ENCODE measurements around the gene ZMPSTE24.
"Not testable (repeated sequence)": the region's sequence is repeated elsewhere in the genome, so short reads cannot be mapped to it uniquely, and the experiment has no call there.

ZMPSTE24 gene

GRCh38 chr1:40332695-40333094, 74.7 kb downstream of the ZMPSTE24 start:
- DNase-seq, result no peak

DNA sequence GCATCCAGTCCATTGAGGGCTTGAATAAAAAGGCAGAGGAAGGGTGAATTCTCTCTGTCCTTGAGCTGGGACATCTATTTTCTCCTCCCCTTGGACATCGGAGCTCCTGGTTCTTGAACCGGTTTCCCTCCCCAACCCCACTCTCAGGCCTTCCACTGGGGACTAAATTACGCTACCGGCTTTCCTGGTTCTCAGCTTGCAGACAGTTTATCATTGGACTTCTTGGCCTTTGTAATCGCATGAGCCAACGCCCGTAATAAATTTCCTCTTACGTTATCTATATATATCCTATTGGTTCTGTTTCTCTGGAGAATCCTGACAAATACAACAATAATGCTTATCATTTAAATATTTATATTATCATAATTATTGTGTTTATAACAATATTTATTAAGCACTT, 79.4 kb downstream of the ZMPSTE24 start:
- no peak for DNase-seq

DNA sequence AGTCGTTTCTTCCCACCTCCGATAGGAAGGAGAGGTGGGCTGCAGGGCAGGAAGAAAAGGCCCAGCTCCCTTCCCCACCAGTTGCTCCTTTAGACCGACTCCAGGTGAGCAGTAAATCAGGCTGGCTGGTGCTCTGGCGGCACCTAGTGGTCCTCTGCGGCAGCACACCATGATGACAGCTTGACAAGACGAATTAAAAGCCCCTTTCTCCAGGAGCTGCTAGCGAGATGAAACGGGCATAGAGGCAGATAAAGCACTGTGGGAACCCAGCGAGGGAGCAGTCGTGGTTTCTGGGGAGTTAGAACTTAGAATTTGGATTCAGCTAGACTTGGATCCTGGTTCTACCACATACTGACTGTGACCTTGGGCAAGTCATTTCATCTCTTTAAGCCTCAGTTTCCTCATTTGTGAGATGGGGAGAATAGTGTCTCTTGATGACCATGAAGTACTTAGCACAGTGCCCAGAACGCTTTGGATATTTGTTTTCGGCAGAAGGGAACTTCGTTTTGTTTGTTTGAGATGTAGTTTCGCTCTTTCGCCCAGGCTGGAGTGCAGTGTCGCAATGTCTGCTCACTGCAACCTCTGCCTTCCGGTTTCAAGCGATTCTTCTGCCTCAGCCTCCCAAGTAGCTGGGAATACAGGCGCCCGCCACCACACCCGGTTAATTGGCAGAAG, 80.8 kb downstream of the ZMPSTE24 start:
- DNase-seq, result peak; percentile 59

GRCh38 chr1:40339420-40340323, 81.6 kb downstream of the ZMPSTE24 start:
- DNase-seq, result no peak

DNA sequence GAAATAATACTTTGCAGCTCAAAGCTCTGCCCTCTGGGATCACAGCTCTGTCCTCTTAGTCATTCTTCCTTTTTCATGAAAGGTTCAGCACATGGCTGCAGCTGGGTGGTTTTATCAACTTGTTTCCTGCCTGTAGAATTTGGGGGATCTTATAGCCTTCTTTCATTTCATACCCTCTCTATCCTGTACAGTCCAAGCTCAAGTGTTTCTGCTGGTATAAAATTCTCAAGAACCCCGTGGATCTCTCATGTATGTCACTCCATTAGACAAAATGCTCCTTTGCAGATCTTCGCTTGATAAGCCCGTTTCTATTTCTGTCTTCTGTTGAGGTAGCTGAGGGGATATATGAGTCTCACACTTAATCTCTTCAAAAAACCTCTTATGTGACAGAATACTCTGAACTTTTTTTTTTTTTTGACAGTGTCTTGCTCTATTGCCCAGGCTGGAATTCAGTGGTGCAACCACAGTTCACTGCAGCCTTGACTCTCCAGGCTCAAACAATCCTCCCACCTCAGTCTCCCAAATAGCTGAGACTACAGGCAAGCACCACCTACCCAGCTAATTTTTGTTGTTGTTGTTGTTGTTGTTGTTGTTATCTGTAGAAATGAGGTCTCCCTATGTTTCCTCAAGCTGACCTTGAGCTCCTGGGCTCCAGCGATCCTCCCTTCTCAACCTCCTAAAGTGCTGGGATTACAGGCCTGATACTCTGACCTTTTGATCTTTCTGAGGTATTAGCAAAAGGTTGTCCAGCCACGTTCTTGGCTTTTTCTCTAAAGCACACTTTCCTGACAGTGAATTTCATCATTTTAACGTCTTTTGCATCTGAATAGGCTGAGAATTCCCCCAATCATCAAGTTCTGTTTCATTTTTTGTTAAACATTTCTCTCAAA, 83.7 kb downstream of the ZMPSTE24 start:
- no peak for DNase-seq

GRCh38 chr1:40342381-40342717, 84.3 kb downstream of the ZMPSTE24 start:
- not testable (repeated sequence) for DNase-seq

Measured in NCI-H1105 (cell line).